Measurements from ENCODE around the gene NLRP7. TPM values are rescaled to one million over a fixed set of nuclear protein-coding genes. Genes with fewer than 3 reads are reported as not detected.
"Not testable (repeated sequence)": the region's sequence is repeated elsewhere in the genome, so short reads cannot be mapped to it uniquely, and the experiment has no call there.

Gene NLRP7
- polyA plus RNA-seq (ENCODE audit: insufficient read length in 10 of 10) = under 1 TPM in 4 of 10 donors, not detected in 6; 0.34 to 0.53 (median 0.41) TPM
- long read RNA-seq, donor 1 = 0 reads
- long read RNA-seq, donor 2 = 0 reads
- long read RNA-seq, donor 3 = 0 reads
- long read RNA-seq, donor 4 = 0 reads
- long read RNA-seq, donor 5 = 0 reads
- long read RNA-seq, donor 6 = 0 reads
- long read RNA-seq, donor 7 = 0 reads
- long read RNA-seq, donor 8 = 0 reads
- long read RNA-seq, donor 9 = 0 reads

DNA sequence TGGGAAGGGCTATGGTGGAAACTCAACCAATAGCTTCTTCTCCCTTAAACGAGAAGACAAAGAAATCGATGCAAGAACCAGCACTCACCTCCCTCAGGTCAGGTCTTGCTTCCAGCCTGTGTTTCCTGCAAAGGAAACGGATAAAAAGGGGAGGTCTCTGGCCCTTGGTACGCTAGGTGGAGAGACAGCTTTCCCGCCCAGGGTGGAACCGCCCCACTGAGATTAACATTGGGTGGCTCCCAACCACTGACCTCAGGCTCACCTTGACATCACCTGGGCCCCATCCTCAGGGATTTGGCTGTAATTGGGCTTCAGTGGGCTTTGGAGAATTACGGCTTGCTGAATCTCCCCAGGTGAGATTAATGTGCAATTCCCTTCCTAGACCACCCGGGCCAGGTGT, at the start of gene NLRP7:
TSS of gene NLRP7 (minus strand) at position 150 of the 400 bp plus-strand sequence.
- DNase-seq = no peak

GRCh38 chr19:54995561-54995960, 48.2 kb upstream of the NLRP7 start:
- DNase-seq = no peak

- not testable (repeated sequence) for DNase-seq
These were observed 42.2 kb upstream of the NLRP7 start for GRCh38 chr19:54989531-54989930.

DNA sequence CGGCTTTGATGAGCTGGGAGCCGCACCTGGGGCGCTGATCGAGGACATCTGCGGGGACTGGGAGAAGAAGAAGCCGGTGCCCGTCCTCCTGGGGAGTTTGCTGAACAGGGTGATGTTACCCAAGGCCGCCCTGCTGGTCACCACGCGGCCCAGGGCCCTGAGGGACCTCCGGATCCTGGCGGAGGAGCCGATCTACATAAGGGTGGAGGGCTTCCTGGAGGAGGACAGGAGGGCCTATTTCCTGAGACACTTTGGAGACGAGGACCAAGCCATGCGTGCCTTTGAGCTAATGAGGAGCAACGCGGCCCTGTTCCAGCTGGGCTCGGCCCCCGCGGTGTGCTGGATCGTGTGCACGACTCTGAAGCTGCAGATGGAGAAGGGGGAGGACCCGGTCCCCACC, 35.2 kb upstream of the NLRP7 start:
- DNase-seq = not testable (repeated sequence)

- DNase-seq = not testable (repeated sequence)
These were observed 26.1 kb upstream of the NLRP7 start for GRCh38 chr19:54973229-54974090.

DNA sequence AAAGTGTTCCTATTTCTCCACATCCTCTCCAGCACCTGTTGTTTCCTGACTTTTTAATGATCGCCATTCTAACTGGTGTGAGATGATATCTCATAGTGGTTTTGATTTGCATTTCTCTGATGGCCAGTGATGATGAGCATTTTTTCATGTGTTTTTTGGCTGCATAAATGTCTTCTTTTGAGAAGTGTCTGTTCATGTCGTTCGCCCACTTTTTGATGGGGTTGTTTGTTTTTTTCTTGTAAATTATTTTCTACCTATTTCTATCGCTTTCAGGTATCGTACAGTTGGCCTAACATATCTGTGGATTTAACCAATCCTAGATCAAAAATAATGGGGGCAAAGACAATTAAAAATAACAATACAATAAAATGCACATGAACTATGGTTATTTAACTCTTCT, 24.1 kb upstream of the NLRP7 start:
- DNase-seq = not testable (repeated sequence)

DNA sequence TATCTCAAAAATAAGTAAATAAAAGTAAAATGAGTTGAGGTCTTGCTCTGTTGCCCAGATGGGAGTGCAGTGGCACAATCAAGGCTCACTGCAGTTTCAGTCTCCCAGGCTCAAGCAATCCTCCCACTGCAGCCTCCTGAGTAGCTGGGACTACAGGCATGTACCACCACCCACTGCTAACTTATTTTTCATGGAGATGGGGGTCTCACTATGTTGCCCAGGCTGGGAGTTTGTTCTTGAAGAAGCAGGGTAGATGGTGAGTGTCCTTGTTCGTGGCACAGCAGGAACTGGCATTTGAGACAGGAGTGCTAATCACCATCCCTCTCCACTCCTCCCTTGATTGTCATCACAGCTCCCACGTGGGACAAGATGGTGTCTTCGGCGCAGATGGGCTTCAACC, 22.3 kb upstream of the NLRP7 start:
- DNase-seq = no peak

GRCh38 chr19:54967611-54968010, 20.3 kb upstream of the NLRP7 start:
- no peak for DNase-seq

DNA sequence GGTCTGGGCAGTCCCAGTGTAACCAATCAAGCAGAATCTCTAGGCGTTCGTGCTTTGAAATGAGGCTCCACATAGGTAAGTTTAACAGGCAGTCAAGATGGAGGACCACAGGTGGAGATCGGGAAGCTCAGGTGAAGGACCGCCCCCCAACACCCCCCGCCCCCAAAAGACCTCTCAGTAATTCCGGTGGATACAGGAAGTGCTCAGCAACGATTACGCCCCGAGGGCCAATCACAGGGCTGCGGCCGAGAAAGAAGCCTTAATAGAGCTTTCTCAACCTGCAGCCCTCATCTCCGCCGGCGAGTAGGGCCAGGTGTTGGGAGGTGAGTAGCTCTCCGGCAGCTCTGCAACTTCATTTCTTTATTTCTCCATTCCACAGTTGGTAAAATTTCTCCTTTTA, 17.7 kb upstream of the NLRP7 start:
- not testable (repeated sequence) for DNase-seq

GRCh38 chr19:54959840-54960239, 12.5 kb upstream of the NLRP7 start:
- no peak for DNase-seq

- DNase-seq = no peak
These were observed 8.0 kb upstream of the NLRP7 start for GRCh38 chr19:54955376-54955775.

- DNase-seq = not testable (repeated sequence)
These were observed 6.0 kb upstream of the NLRP7 start for GRCh38 chr19:54953345-54953713.

DNA sequence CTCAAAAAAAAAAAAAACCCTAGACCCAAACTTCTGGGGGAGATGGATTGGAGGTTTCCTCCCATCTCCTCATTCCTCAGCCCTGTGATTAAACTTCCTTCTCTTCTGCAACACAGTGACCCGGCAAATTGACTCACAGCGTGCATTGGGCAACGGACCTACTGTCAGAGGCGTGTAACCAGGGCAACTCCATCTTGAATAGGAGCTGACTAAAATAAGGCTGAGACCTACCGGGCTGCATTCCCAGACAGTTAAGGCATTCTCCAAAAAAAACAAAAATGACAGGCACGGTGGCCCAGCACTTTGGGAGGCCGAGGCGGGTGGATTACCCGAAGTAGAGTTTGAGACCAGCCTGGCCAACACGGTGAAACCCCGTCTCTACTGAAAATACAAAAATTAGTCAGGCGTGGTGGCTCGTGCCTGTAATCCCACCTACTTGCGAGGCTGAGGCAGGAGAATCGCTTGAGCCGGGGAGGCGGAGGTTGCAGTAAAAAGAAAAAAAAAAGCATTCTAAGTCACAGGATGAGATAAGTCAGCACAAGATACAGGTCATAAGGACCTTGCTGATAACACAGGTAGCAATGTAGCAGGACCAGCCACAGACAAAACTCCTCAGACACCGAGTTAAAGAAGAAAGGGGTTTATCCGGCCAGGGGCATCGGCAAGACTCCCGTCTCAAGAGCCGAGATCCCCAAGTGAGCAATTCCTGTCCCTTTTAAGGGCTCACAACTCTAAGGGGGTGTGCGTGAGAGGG, 5.4 kb upstream of the NLRP7 start:
- no peak for DNase-seq

- not testable (repeated sequence) for DNase-seq
These were observed 3.2 kb upstream of the NLRP7 start for GRCh38 chr19:54950580-54950979.

DNA sequence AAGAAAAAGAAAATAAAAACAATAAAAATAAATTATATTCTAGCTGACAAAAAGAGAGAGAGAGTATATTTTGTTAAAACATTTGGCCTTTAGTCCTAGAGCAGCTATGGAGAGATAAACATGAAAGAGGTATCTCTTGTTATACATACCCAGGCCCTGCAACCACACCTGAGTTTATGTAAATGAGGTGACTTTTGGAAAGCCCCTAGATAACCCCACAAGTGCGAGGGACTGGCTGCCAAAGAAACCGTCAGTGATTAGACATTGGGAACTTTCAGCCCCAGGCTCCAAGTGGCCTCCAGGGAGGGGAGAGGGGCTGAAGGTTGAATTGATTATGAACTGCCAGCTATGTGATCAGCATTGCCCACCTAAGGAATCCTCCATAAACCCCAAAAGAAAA, 2.1 kb upstream of the NLRP7 start:
- DNase-seq = no peak

- DNase-seq = not testable (repeated sequence)
These were observed 3.5 kb downstream of the NLRP7 start for GRCh38 chr19:54943772-54944361.

DNA sequence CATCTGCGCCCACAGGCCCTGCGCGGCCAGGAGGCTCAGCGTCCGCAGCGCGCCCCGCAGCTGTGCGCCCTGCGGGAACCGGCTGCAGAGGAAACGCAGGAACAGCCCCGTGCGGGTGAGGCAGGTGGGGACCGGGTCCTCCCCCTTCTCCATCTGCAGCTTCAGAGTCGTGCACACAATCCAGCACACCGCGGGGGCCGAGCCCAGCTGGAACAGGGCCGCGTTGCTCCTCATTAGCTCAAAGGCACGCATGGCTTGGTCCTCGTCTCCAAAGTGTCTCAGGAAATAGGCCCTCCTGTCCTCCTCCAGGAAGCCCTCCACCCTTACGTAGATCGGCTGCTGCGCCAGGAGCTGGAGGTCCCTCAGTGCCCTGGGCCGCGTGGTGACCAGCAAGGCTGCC, 7.8 kb downstream of the NLRP7 start:
- DNase-seq = not testable (repeated sequence)

- DNase-seq = no peak
These were observed 8.4 kb downstream of the NLRP7 start for GRCh38 chr19:54938906-54939305.

DNA sequence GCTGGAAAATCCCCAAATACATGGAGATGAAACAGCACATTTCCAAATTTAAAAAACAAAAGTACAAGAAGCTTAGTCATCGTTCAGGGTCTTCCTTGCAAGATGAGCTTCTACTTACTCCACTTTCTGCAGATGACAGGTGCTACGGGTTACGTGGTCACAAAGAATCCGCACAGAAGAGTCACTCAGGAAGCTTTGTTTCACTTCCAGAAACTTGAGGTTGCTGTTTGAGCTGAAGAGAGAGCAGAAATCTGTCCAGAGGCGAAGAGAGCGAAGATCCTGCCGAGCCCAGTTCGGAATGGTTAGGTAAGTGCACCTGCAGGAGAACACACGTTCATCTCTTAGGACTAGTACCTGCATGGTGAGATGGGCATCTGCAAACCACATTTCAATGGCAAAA, 9.4 kb downstream of the NLRP7 start:
- no peak for DNase-seq

DNA sequence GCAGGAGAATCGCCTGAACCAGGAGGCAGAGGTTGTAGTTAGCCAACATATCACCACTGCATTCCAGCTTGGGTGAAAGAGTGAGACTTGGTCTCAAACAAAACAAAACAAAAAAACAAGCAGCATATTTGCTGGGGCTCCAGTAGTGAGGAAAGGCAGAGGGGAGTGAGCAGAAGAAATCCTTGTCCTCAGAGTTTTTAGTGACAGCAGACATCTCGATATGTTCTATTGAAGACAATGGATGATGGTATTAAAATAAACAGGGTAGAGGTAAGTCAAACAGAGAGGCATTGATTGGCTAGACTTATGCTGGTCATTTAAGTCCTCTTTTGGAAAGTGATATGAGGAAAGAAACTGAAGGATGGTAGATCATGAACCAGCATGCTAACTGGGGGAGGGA, 19.0 kb downstream of the NLRP7 start:
- DNase-seq = no peak

DNA sequence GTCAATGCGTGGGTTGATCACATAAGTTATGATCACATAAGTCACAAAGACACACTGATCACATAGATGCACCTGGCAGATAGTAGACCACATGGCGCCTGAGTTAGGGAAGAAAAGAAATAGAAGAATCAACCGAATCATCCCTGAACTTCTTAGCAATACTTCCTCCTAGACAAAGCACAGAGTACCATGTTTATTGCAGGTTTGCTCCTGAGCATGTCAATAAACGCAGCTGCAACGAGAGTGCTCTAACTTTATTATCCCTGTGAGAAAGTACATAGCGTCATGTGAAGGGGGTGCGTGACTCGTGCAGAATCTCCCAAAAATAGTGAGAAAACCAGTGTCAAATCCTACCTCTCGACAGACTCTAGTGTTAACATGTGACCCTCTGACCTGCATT, 24.1 kb downstream of the NLRP7 start:
- DNase-seq = no peak

GRCh38 chr19:54921082-54921481, 26.2 kb downstream of the NLRP7 start:
- DNase-seq = no peak

All from muscle of back (tissue), 13 donors.